H9 (cell line): ENCODE results near the gene IQGAP2. TPM values are rescaled to one million over a fixed set of nuclear protein-coding genes. Genes with fewer than 3 reads are reported as not detected.

Source experiments
- DNase-seq: peaks from one replicate; pipeline ENCODE4 v3.0.0-alpha.2; 2017
- H2AFZ ChIP-seq: one replicate; pipeline ENCODE4 v1.6.1; 2013; ENCODE audit warnings: mild to moderate bottlenecking, low read length, control low read depth, moderate library complexity
- H2AK5ac ChIP-seq: 2 replicates; pipeline ENCODE4 v1.6.1; 2013; ENCODE audit warnings: low read length, control low read depth, mixed read lengths; ENCODE audit not compliant: insufficient read length
- H2BK120ac ChIP-seq: one replicate; pipeline ENCODE4 v1.6.1; 2013; ENCODE audit warnings: low read depth, mild to moderate bottlenecking, low read length, control low read depth, inconsistent platforms; ENCODE audit not compliant: poor library complexity, severe bottlenecking
- H2BK12ac ChIP-seq: 2 replicates; pipeline ENCODE4 v1.6.1; 2013; ENCODE audit warnings: low read length, control low read depth, mixed read lengths, low read depth; ENCODE audit not compliant: insufficient read length
- H2BK15ac ChIP-seq: 2 replicates; pipeline ENCODE4 v1.6.1; 2013; ENCODE audit warnings: low read depth, low read length, control low read depth
- H2BK20ac ChIP-seq: one replicate; pipeline ENCODE4 v1.6.1; 2013; ENCODE audit warnings: low read depth, mild to moderate bottlenecking, low read length, control low read depth, inconsistent platforms; ENCODE audit not compliant: poor library complexity, severe bottlenecking
- H2BK5ac ChIP-seq: 2 replicates; pipeline ENCODE4 v1.6.1; 2013; ENCODE audit warnings: low read length, control low read depth, mixed read lengths; ENCODE audit not compliant: insufficient read length
- H3K14ac ChIP-seq: 2 replicates; pipeline ENCODE4 v1.6.1; 2013; ENCODE audit warnings: low read length, control low read depth; ENCODE audit not compliant: insufficient read depth
- H3K18ac ChIP-seq: 2 replicates; pipeline ENCODE4 v1.6.1; 2013; ENCODE audit warnings: low read depth, mild to moderate bottlenecking, mixed read lengths, low read length, control low read depth; ENCODE audit not compliant: insufficient read length
- H3K23ac ChIP-seq: 2 replicates; pipeline ENCODE4 v1.6.1; 2013; ENCODE audit warnings: low read length, control low read depth, mixed read lengths, low read depth; ENCODE audit not compliant: insufficient read length
- H3K23me2 ChIP-seq: 2 replicates; pipeline ENCODE4 v1.6.1; 2013; ENCODE audit warnings: low read depth, mild to moderate bottlenecking, mixed read lengths, low read length, control low read depth; ENCODE audit not compliant: insufficient read length, poor library complexity, severe bottlenecking
- H3K27ac ChIP-seq: 2 replicates; pipeline ENCODE4 v1.5.1; 2013; ENCODE audit warnings: low read length, control low read depth, mixed read lengths, low read depth; ENCODE audit not compliant: insufficient read length
- H3K27me3 ChIP-seq: 2 replicates; pipeline ENCODE4 v1.6.1; 2013; ENCODE audit warnings: low read length, control low read depth, inconsistent platforms; ENCODE audit not compliant: insufficient read depth
- H3K4ac ChIP-seq: 2 replicates; pipeline ENCODE4 v1.6.1; 2013; ENCODE audit warnings: low read depth, mild to moderate bottlenecking, control low read depth, inconsistent platforms, low read length, moderate library complexity
- H3K4me1 ChIP-seq: 2 replicates; pipeline ENCODE4 v1.6.1; 2013; ENCODE audit warnings: low read length, control low read depth, inconsistent platforms; ENCODE audit not compliant: insufficient read depth
- H3K4me2 ChIP-seq: 2 replicates; pipeline ENCODE4 v1.6.1; 2013; ENCODE audit warnings: low read length, control low read depth, mixed read lengths; ENCODE audit not compliant: insufficient read length, insufficient read depth
- H3K56ac ChIP-seq: 2 replicates; pipeline ENCODE4 v1.6.1; 2013; ENCODE audit warnings: low read depth, mild to moderate bottlenecking, mixed read lengths, low read length, control low read depth; ENCODE audit not compliant: insufficient read length
- H3K79me1 ChIP-seq: 2 replicates; pipeline ENCODE4 v1.6.1; 2013; ENCODE audit warnings: low read depth, mild to moderate bottlenecking, moderate library complexity, low read length, control low read depth, inconsistent platforms; ENCODE audit not compliant: insufficient read depth, poor library complexity, severe bottlenecking
- H3K79me2 ChIP-seq: 2 replicates; pipeline ENCODE4 v1.6.1; 2013; ENCODE audit warnings: low read length, control low read depth, inconsistent platforms; ENCODE audit not compliant: insufficient read depth
- H3K9ac ChIP-seq: 2 replicates; pipeline ENCODE4 v1.6.1; 2013; ENCODE audit warnings: low read length, control low read depth, mixed read lengths; ENCODE audit not compliant: insufficient read length; ENCODE audit errors: extremely low read depth
- H3K9me3 ChIP-seq: one replicate; pipeline ENCODE4 v1.6.1; 2013; ENCODE audit warnings: low read depth, low read length, inconsistent platforms; ENCODE audit not compliant: control insufficient read depth
- H3T11ph ChIP-seq: one replicate; pipeline ENCODE4 v1.6.1; 2013; ENCODE audit warnings: mild to moderate bottlenecking, low read length, control low read depth, inconsistent platforms
- H4K20me1 ChIP-seq: one replicate; pipeline ENCODE4 v1.6.1; 2013; ENCODE audit not compliant: control insufficient read depth, insufficient read length, insufficient read depth
- H4K5ac ChIP-seq: 2 replicates; pipeline ENCODE4 v1.6.1; 2013; ENCODE audit warnings: low read depth, mild to moderate bottlenecking, mixed read lengths, low read length, control low read depth; ENCODE audit not compliant: insufficient read length
- H4K8ac ChIP-seq: replicated peaks from 2 replicates; pipeline ENCODE4 v1.6.1; 2013; ENCODE audit warnings: low read length, control low read depth, mixed read lengths, low read depth; ENCODE audit not compliant: insufficient read length
- H4K91ac ChIP-seq: 2 replicates; pipeline ENCODE4 v1.6.1; 2013; ENCODE audit warnings: low read depth, mild to moderate bottlenecking, moderate library complexity, mixed read lengths, low read length, control low read depth; ENCODE audit not compliant: insufficient read length
- H3K27ac Mint-ChIP-seq, 3 experiments: 2 replicates in 2 of 3; 3 replicates in 1 of 3; pipeline ENCODE4 v1.8.0; 2020 to 2021; ENCODE audit warnings: mixed read lengths in 3 of 3, mild to moderate bottlenecking in 1 of 3, moderate library complexity in 1 of 3
- H3K27me3 Mint-ChIP-seq: 2 replicates; pipeline ENCODE4 v1.8.0; 2021; ENCODE audit warnings: low read depth, mild to moderate bottlenecking, moderate library complexity, mixed read lengths
- H3K36me3 Mint-ChIP-seq, 3 experiments: 2 replicates in 2 of 3; 3 replicates in 1 of 3; pipeline ENCODE4 v1.8.0; 2020 to 2021; ENCODE audit warnings: low read depth in 3 of 3, mixed read lengths in 3 of 3; ENCODE audit not compliant: insufficient read depth in 1 of 3
- H3K4me1 Mint-ChIP-seq, 2 experiments: 2 replicates each; pipeline ENCODE4 v1.8.0; 2020; ENCODE audit warnings: mixed read lengths in 2 of 2
- H3K4me3 Mint-ChIP-seq, 2 experiments: 2 replicates in 1 of 2; 3 replicates in 1 of 2; pipeline ENCODE4 v1.8.0; 2020 to 2021; ENCODE audit warnings: mild to moderate bottlenecking in 2 of 2, mixed read lengths in 2 of 2, moderate library complexity in 1 of 2
- H3K9me3 Mint-ChIP-seq, 2 experiments: 2 replicates in 1 of 2; 3 replicates in 1 of 2; pipeline ENCODE4 v1.8.0; 2020; ENCODE audit warnings: mild to moderate bottlenecking in 2 of 2, mixed read lengths in 2 of 2, moderate library complexity in 1 of 2
- WGBS: extraction: QIAGEN DNeasy Blood & Tissue Kit; methylation state at CpG from one replicate; pipeline ENCODE4 v1.1.7; 2013; ENCODE audit warnings: missing lambda C conversion rate, low lambda C conversion rate, mixed read lengths; ENCODE audit not compliant: insufficient read length; ENCODE audit errors: extremely low coverage; 5-methylcytosine and 5-hydroxymethylcytosine counted together
- total RNA-seq: library from RNA; stranded (reverse); gene quantifications from 2 replicates; pipeline ENCODE4 v1.2.1, GENCODE V29; 2021
- TF ChIP-seq, protein P1 (sequence below): fragments of 200-600 bp; sonication (generic); conservative IDR thresholded peaks from 3 replicates; pipeline ENCODE4 v1.8.0; 2021; ENCODE audit warnings: antibody characterized with exemption, mild to moderate bottlenecking

The IQGAP2 gene
- total RNA-seq, 1 experiment from 2014 or later, result 22.5 TPM

- no peak overlapping the region for H2BK5ac ChIP-seq
- no peaks in the 10 kb centered on the region for H4K20me1 ChIP-seq
- no peaks in the 10 kb centered on the region for H3K9me3 Mint-ChIP-seq
- H3K4me2 ChIP-seq, result no peak overlapping the region
- H3K36me3 Mint-ChIP-seq, result peaks cover 0 to 5% (median 2%) of the 10 kb centered on the region in 3 experiments; a peak in 2 of 7 replicates
- H4K91ac ChIP-seq, result no peak overlapping the region
- H3K79me1 ChIP-seq, result no peaks in the 10 kb centered on the region
- no peak overlapping the region for H2AK5ac ChIP-seq
- H3K4me1 ChIP-seq, result no peaks in the 10 kb centered on the region
- H2AFZ ChIP-seq, result no peak overlapping the region
- H2BK12ac ChIP-seq, result no peak overlapping the region
- H4K8ac ChIP-seq, result no peak overlapping the region
- H3K9me3 ChIP-seq, result no peaks in the 10 kb centered on the region
- H3K23me2 ChIP-seq, result no peaks in the 10 kb centered on the region
- no peaks in the 10 kb centered on the region for H3K79me2 ChIP-seq
- H2BK20ac ChIP-seq, result no peak overlapping the region
- no peak overlapping the region for H3K27ac ChIP-seq
- no peak overlapping the region for H3T11ph ChIP-seq
- no peak overlapping the region for H3K14ac ChIP-seq
- H3K56ac ChIP-seq, result no peak overlapping the region
- no peak overlapping the region for H4K5ac ChIP-seq
- H2BK120ac ChIP-seq, result no peak overlapping the region
- no peak overlapping the region for H3K18ac ChIP-seq
- no peak overlapping the region for H3K4me3 Mint-ChIP-seq
- DNase-seq, result no peak
- no peaks in the 10 kb centered on the region for H3K27me3 ChIP-seq
- H2BK15ac ChIP-seq, result no peak overlapping the region
- no CpG with 5 or more reads among the region's 3 CpGs for WGBS
- no peak overlapping the region for H3K9ac ChIP-seq
- no peak overlapping the region for H3K23ac ChIP-seq
- TF ChIP-seq, protein P1, sequence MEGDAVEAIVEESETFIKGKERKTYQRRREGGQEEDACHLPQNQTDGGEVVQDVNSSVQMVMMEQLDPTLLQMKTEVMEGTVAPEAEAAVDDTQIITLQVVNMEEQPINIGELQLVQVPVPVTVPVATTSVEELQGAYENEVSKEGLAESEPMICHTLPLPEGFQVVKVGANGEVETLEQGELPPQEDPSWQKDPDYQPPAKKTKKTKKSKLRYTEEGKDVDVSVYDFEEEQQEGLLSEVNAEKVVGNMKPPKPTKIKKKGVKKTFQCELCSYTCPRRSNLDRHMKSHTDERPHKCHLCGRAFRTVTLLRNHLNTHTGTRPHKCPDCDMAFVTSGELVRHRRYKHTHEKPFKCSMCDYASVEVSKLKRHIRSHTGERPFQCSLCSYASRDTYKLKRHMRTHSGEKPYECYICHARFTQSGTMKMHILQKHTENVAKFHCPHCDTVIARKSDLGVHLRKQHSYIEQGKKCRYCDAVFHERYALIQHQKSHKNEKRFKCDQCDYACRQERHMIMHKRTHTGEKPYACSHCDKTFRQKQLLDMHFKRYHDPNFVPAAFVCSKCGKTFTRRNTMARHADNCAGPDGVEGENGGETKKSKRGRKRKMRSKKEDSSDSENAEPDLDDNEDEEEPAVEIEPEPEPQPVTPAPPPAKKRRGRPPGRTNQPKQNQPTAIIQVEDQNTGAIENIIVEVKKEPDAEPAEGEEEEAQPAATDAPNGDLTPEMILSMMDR, result no peak
- no peak overlapping the region for H3K4ac ChIP-seq
- no peaks in the 10 kb centered on the region for H3K27me3 Mint-ChIP-seq
- no peak overlapping the region for H3K27ac Mint-ChIP-seq
- H3K4me1 Mint-ChIP-seq, result no peaks in the 10 kb centered on the region
Measured at GRCh38 chr5:76592692-76593091, 189.6 kb downstream of the IQGAP2 start.
